A673 (cell line): Measurements from ENCODE around the gene CD302. TPM values are rescaled to one million over a fixed set of nuclear protein-coding genes. Genes with fewer than 3 reads are reported as not detected.
"Not testable (repeated sequence)": the region's sequence is repeated elsewhere in the genome, so short reads cannot be mapped to it uniquely, and the experiment has no call there.

Experiments used
- BruUV-seq: library from RNA; stranded (reverse); fragments of 400-500 nt; replicated peaks from 2 replicates; lab custom pipeline; 2021; lab: Mats Ljungman, UMichigan
- CTCF ChIA-PET: fragments of 300-600 bp; sonication (Branson Sonifier 250); formaldehyde crosslinking; loops from one replicate; lab custom pipeline; 2022; ENCODE audit warnings: antibody characterized with exemption; lab: Charles Lee
- POLR2A ChIA-PET: fragments of 300-600 bp; sonication (Branson Sonifier 250); formaldehyde crosslinking; loops from one replicate; lab custom pipeline; 2022; ENCODE audit warnings: antibody characterized with exemption; ENCODE audit not compliant: low non-redundant PET; lab: Charles Lee
- DNase-seq: peaks from one replicate; pipeline ENCODE4 v3.0.0-alpha.2; 2015; ENCODE audit warnings: low spot score
- H3K27ac ChIP-seq: fragments of 200-600 bp; sonication (generic); 2 replicates; pipeline ENCODE4 v1.5.1; 2016; ENCODE audit warnings: mixed run types, low read depth, mild to moderate bottlenecking, mixed read lengths, antibody characterized with exemption, low read length; ENCODE audit not compliant: poor library complexity, severe bottlenecking
- H3K27me3 ChIP-seq: fragments of 200-600 bp; sonication (generic); replicated peaks from 2 replicates; pipeline ENCODE4 v1.6.1; 2017; ENCODE audit warnings: mixed run types, low read depth, mild to moderate bottlenecking, mixed read lengths, antibody characterized with exemption, low read length; ENCODE audit not compliant: insufficient read depth, poor library complexity
- H3K36me3 ChIP-seq: fragments of 200-600 bp; sonication (generic); 2 replicates; pipeline ENCODE4 v1.6.1; 2016; ENCODE audit warnings: mixed run types, mild to moderate bottlenecking, mixed read lengths, antibody characterized with exemption, low read length; ENCODE audit not compliant: insufficient read depth, poor library complexity, severe bottlenecking
- H3K4me1 ChIP-seq: fragments of 200-600 bp; sonication (generic); 2 replicates; pipeline ENCODE4 v1.6.1; 2017; ENCODE audit warnings: mixed run types, mild to moderate bottlenecking, mixed read lengths, antibody characterized with exemption, low read length; ENCODE audit not compliant: insufficient read depth, poor library complexity, severe bottlenecking
- H3K4me3 ChIP-seq: fragments of 200-600 bp; sonication (generic); 2 replicates; pipeline ENCODE4 v1.5.1; 2016; ENCODE audit warnings: low read depth, mixed run types, mild to moderate bottlenecking, mixed read lengths, low read length; ENCODE audit not compliant: poor library complexity, severe bottlenecking
- H3K9me3 ChIP-seq: fragments of 200-600 bp; sonication (generic); 2 replicates; pipeline ENCODE4 v1.6.1; 2016; ENCODE audit warnings: mixed run types, low read depth, mild to moderate bottlenecking, mixed read lengths, antibody characterized with exemption, low read length; ENCODE audit not compliant: poor library complexity, severe bottlenecking
- EZH2 ChIP-seq: fragments of 200-600 bp; sonication (generic); IDR thresholded peaks from 2 replicates; pipeline ENCODE4 v1.6.1; 2017; ENCODE audit warnings: borderline replicate concordance, low read depth, mild to moderate bottlenecking, mixed read lengths, antibody characterized with exemption, low read length; ENCODE audit not compliant: poor library complexity, severe bottlenecking
- intact Hi-C: fragments of 100-400 bp; cut with micrococcal nuclease; formaldehyde crosslinking; loops from one replicate; pipeline ENCODE4 v1.10.0; 2022; ENCODE audit not compliant: unreplicated experiment
- total RNA-seq: library from RNA; stranded (reverse); gene quantifications from 2 replicates; pipeline ENCODE4 v1.2.3, GENCODE V29; 2021
- TF ChIP-seq, protein P1 (sequence below): fragments of 300-800, 200-600 bp; sonication (generic); conservative IDR thresholded peaks from 2 replicates; pipeline ENCODE4 v1.5.1; 2017; ENCODE audit warnings: low read depth, mild to moderate bottlenecking, antibody characterized with exemption, low read length, moderate library complexity, mixed read lengths

CD302 gene
- total RNA-seq, 1 experiment from 2014 or later: 0.24 TPM

DNA sequence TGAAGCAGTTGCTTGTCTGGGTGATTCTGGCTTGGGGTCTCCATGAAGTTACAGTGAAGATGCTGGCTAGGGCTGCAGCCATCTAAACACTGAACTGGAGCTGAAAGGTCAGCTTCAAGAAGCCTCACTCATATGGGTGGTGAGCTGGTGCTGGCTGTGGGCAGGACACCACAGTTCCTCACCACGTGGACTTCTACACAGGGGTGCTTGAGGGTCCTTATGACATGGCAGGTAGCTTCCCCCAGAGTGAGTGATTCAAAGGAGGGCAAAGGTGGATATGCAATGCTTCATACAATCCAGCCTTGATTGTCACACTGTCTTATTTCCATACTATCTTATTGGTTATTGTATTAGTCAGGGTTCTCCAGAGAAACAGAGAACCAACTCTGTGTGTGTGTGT, 6.0 kb downstream of the CD302 start:
- no peak for TF ChIP-seq EZH2
- TF ChIP-seq, protein P1, sequence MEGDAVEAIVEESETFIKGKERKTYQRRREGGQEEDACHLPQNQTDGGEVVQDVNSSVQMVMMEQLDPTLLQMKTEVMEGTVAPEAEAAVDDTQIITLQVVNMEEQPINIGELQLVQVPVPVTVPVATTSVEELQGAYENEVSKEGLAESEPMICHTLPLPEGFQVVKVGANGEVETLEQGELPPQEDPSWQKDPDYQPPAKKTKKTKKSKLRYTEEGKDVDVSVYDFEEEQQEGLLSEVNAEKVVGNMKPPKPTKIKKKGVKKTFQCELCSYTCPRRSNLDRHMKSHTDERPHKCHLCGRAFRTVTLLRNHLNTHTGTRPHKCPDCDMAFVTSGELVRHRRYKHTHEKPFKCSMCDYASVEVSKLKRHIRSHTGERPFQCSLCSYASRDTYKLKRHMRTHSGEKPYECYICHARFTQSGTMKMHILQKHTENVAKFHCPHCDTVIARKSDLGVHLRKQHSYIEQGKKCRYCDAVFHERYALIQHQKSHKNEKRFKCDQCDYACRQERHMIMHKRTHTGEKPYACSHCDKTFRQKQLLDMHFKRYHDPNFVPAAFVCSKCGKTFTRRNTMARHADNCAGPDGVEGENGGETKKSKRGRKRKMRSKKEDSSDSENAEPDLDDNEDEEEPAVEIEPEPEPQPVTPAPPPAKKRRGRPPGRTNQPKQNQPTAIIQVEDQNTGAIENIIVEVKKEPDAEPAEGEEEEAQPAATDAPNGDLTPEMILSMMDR: no peak
- Histone ChIP-seq H3K9me3 (no peaks in the 10 kb centered on the region), H3K36me3 (no peaks in the 10 kb centered on the region), H3K4me3 (no peak overlapping the region), H3K27me3 (peaks cover 10% of the 10 kb centered on the region), H3K4me1 (peaks cover 8% of the 10 kb centered on the region), H3K27ac (no peak overlapping the region)
- BruUV-seq: no TSS peak
- ChIA-PET CTCF (no interaction called here), POLR2A (no interaction called here)
- intact Hi-C loops: no loop called here
- no peak for DNase-seq

DNA sequence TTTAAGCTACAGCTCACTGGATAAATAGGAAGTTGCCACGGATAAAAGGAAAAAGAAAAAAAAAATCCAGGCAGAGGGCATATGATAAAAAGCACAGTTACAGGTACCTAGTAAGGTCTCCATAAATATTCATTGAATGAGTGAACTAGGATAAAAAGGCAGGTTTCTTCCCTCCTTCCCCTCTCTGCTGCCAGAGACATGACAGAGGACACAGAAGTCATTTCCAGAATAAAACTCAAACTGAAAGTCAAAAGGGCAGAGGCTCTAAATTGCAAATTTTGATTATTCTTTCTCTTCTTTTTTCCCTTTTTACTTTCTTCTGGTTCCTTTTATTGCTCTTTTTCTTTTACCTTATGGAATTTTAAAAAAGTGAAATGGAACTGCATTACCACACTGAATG, 7.7 kb downstream of the CD302 start:
- Histone ChIP-seq H3K4me1 (no peaks in the 10 kb centered on the region), H3K27ac (no peak overlapping the region), H3K4me3 (no peak overlapping the region), H3K36me3 (no peaks in the 10 kb centered on the region), H3K27me3 (no peaks in the 10 kb centered on the region), H3K9me3 (no peaks in the 10 kb centered on the region)
- no peak for TF ChIP-seq EZH2
- no peak for DNase-seq
- CTCF ChIA-PET: no interaction called here
- POLR2A ChIA-PET: no interaction called here
- BruUV-seq: no TSS peak
- intact Hi-C loops: no loop called here

DNA sequence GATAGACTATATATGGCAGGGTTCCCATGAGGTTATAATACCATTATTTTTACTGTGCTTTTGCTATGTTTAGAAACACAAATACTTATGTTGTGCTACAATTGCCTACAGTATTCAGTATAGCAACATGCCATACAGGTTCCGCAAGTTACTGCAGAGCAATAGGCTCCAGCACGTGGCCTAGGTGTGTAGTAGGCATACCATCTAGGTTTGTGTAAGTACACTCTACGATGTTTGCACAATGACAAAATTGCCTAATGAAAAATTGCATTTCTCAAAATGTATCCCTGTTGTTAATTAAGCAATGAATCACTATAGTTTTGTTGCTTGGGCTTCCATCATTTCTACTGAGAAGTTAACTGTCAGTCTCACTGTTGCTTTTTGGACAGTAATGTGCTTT, 9.8 kb downstream of the CD302 start:
- no peaks in the 10 kb centered on the region for H3K27me3 ChIP-seq
- DNase-seq: no peak
- no peak overlapping the region for H3K27ac ChIP-seq
- BruUV-seq: no TSS peak
- TF ChIP-seq, protein P1: no peak
- TF ChIP-seq EZH2: no peak
- ChIA-PET POLR2A (no interaction called here), CTCF (no interaction called here)
- intact Hi-C loops: no loop called here
- no peaks in the 10 kb centered on the region for H3K36me3 ChIP-seq
- no peaks in the 10 kb centered on the region for H3K9me3 ChIP-seq
- H3K4me1 ChIP-seq: no peaks in the 10 kb centered on the region
- no peak overlapping the region for H3K4me3 ChIP-seq

DNA sequence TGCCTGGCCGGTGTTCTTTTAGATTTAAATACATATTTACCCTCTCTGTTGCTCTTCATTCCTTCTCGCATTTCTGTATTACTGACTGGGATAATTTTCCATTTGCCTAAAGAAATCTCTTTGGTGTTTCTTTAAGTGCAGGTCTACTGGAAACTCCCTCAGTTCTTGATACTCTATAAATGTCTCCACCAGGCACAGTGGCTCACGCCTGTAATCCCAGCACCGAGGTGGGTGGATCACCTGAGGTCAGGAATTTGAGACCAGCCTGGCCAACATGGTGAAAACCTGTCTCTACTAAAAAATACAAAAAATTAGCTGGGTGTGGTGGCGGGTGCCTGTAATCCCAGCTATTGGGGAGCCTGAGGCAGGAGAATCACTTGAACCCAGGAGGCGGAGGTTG, 10.4 kb downstream of the CD302 start:
- H3K27me3 ChIP-seq, CTCF ChIA-PET, H3K4me1 ChIP-seq, H3K4me3 ChIP-seq, H3K27ac ChIP-seq, H3K36me3 ChIP-seq, BruUV-seq, DNase-seq, intact Hi-C loops, POLR2A ChIA-PET, H3K9me3 ChIP-seq: not testable (repeated sequence)
